ENCODE measurements around the gene YAP1. TPM values are rescaled to one million over a fixed set of nuclear protein-coding genes. Genes with fewer than 3 reads are reported as not detected.

The YAP1 gene
- polyA plus RNA-seq, 3 donors = not detected

DNA sequence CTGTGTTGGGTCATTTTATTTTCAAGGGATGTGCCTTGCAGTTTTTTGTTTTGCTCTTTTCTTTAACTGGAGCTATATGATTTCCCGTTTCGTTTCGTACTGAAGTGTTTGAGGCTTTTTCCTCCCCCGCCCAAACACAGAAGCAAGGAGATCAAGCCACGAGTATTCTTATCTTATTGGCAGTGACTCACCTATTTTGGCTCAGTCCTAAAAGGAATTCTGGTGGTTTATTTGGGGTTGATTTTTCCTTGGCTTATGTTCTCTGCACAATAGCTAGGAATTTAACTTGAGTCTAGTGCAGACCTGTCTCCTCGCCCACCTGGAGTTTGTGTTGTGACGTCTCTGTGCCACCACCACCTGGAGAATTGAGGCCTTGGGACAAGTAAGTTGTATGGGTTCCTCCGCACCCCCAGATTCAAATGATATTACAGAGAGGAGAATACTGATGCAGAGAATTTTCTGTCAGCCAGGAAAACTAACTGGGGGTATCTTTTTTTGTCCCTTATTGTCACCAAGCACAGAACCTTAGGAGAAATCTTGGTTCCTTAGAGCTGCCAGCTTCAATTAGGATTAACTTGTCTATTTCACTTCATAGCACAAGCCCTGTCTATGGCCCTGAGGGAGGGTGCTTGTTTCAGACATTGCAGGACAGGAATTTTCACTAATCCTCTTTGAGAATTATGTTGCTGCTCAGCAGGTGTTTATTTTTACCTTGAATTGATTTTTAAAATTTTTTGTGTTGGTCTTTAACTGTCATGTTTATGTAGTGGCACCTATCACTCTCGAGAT is 116.6 kb downstream of the YAP1 start:
- H3K9me3 Mint-ChIP-seq = no peaks in the 10 kb centered on the region
- Histone ChIP-seq H3K9me3 (replicated peaks in 1 of 2; ENCODE audit: control insufficient read depth in 1 of 2, insufficient read depth in 1 of 2, low read length in 2 of 2) (no peaks in the 10 kb centered on the region), H3K4me3 (replicated peaks in 1 of 3; ENCODE audit: low read depth in 2 of 3, low read length in 3 of 3) (no peak overlapping the region), H3K27me3 (ENCODE audit: control insufficient read depth in 2 of 2, insufficient read depth in 2 of 2, low read length in 2 of 2) (no peaks in the 10 kb centered on the region), H3K4me1 (ENCODE audit: control insufficient read depth in 1 of 2, insufficient read depth in 2 of 2, low read length in 2 of 2) (no peaks in the 10 kb centered on the region), H4K20me1 (ENCODE audit: insufficient read depth, low read length) (no peaks in the 10 kb centered on the region), H3K9ac (ENCODE audit: insufficient read depth, low read length, poor library complexity, severe bottlenecking) (no peak overlapping the region), H3K36me3 (replicated peaks in 1 of 2; ENCODE audit: control insufficient read depth in 1 of 2, insufficient read depth in 2 of 2, low read length in 2 of 2) (no peaks in the 10 kb centered on the region), H3K27ac (ENCODE audit: low read depth in 1 of 2, low read length in 2 of 2) (no peak overlapping the region), H2AFZ (ENCODE audit: insufficient read depth, low read depth, low read length, poor library complexity, severe bottlenecking) (no peak overlapping the region), H3K79me2 (ENCODE audit: insufficient read depth, low read length) (no peaks in the 10 kb centered on the region), H3K4me2 (replicated peaks; ENCODE audit: extremely low read depth, low read length, poor library complexity, severe bottlenecking) (no peak overlapping the region)
- DNase-seq = no peak
- H3K27me3 Mint-ChIP-seq (ENCODE audit: low read depth in 3 of 3) = peaks cover 5 to 9% (median 7%) of the 10 kb centered on the region in 3 donors
- H3K36me3 Mint-ChIP-seq = no peaks in the 10 kb centered on the region
- H3K4me1 Mint-ChIP-seq = no peaks in the 10 kb centered on the region
- no peak overlapping the region for H3K4me3 Mint-ChIP-seq
- H3K27ac Mint-ChIP-seq = no peak overlapping the region
- no peak for TF ChIP-seq CTCF (IDR thresholded peaks at IDR 0.05)
- intact Hi-C loops (cut with micrococcal nuclease) = no loop called here
- WGBS (ENCODE audit: insufficient coverage) = 94% methylated on average over 3 of the region's 9 CpGs

- Histone ChIP-seq H3K4me3 (replicated peaks in 1 of 3; ENCODE audit: low read depth in 2 of 3, low read length in 3 of 3) (no peak overlapping the region), H3K79me2 (ENCODE audit: insufficient read depth, low read length) (no peaks in the 10 kb centered on the region), H3K4me2 (replicated peaks; ENCODE audit: extremely low read depth, low read length, poor library complexity, severe bottlenecking) (no peak overlapping the region), H4K20me1 (ENCODE audit: insufficient read depth, low read length) (no peaks in the 10 kb centered on the region), H2AFZ (ENCODE audit: insufficient read depth, low read depth, low read length, poor library complexity, severe bottlenecking) (no peak overlapping the region), H3K27ac (ENCODE audit: low read depth in 1 of 2, low read length in 2 of 2) (no peak overlapping the region), H3K36me3 (replicated peaks in 1 of 2; ENCODE audit: control insufficient read depth in 1 of 2, insufficient read depth in 2 of 2, low read length in 2 of 2) (no peaks in the 10 kb centered on the region), H3K9ac (ENCODE audit: insufficient read depth, low read length, poor library complexity, severe bottlenecking) (no peak overlapping the region), H3K4me1 (ENCODE audit: control insufficient read depth in 1 of 2, insufficient read depth in 2 of 2, low read length in 2 of 2) (no peaks in the 10 kb centered on the region), H3K27me3 (ENCODE audit: control insufficient read depth in 2 of 2, insufficient read depth in 2 of 2, low read length in 2 of 2) (peaks cover 0 to 5% of the 10 kb centered on the region in 2 donors), H3K9me3 (replicated peaks in 1 of 2; ENCODE audit: control insufficient read depth in 1 of 2, insufficient read depth in 1 of 2, low read length in 2 of 2) (no peaks in the 10 kb centered on the region)
- WGBS (ENCODE audit: insufficient coverage) = 94% methylated on average over 2 of the region's 4 CpGs
- no peak for DNase-seq
- no peaks in the 10 kb centered on the region for H3K36me3 Mint-ChIP-seq
- H3K27ac Mint-ChIP-seq = no peak overlapping the region
- intact Hi-C loops (cut with micrococcal nuclease) = no loop called here
- peaks cover 7 to 13% (median 8%) of the 10 kb centered on the region in 3 donors for H3K27me3 Mint-ChIP-seq (ENCODE audit: low read depth in 3 of 3)
- TF ChIP-seq CTCF (IDR thresholded peaks at IDR 0.05) = no peak
- no peaks in the 10 kb centered on the region for H3K4me1 Mint-ChIP-seq
- no peaks in the 10 kb centered on the region for H3K9me3 Mint-ChIP-seq
- H3K4me3 Mint-ChIP-seq = no peak overlapping the region
Measured at GRCh38 chr11:102229510-102230123, 119.4 kb downstream of the YAP1 start.

Data from CD14-positive monocyte (primary cell).